Endothelial cell (in vitro differentiated cells): ENCODE measurements around the gene HAAO. TPM values are rescaled to one million over a fixed set of nuclear protein-coding genes. Genes with fewer than 3 reads are reported as not detected.

Experiments
- DNase-seq: peaks from one replicate; pipeline ENCODE4 v3.0.0; 2021; ENCODE audit warnings: low spot score
- H3K27ac Mint-ChIP-seq: one replicate; pipeline ENCODE4 v1.8.0; 2021; ENCODE audit warnings: mixed read lengths, inconsistent platforms; ENCODE audit not compliant: unreplicated experiment
- H3K27me3 Mint-ChIP-seq: one replicate; pipeline ENCODE4 v1.8.0; 2021; ENCODE audit warnings: mild to moderate bottlenecking, moderate library complexity, mixed read lengths, inconsistent platforms; ENCODE audit not compliant: unreplicated experiment
- H3K36me3 Mint-ChIP-seq: one replicate; pipeline ENCODE4 v1.8.0; 2021; ENCODE audit warnings: mild to moderate bottlenecking, low read depth, mixed read lengths, inconsistent platforms; ENCODE audit not compliant: unreplicated experiment
- H3K4me1 Mint-ChIP-seq: one replicate; pipeline ENCODE4 v1.8.0; 2021; ENCODE audit warnings: mild to moderate bottlenecking, mixed read lengths, inconsistent platforms; ENCODE audit not compliant: unreplicated experiment
- H3K4me3 Mint-ChIP-seq: one replicate; pipeline ENCODE4 v1.8.0; 2021; ENCODE audit warnings: mild to moderate bottlenecking, mixed read lengths, inconsistent platforms; ENCODE audit not compliant: unreplicated experiment
- H3K9me3 Mint-ChIP-seq: one replicate; pipeline ENCODE4 v1.8.0; 2021; ENCODE audit warnings: mixed read lengths, inconsistent platforms; ENCODE audit not compliant: unreplicated experiment
- long read RNA-seq: library from polyadenylated mRNA; unstranded; transcript quantifications from one replicate; pipeline ENCODE4 v2.0.0, GENCODE V29; 2020; ENCODE audit not compliant: unreplicated experiment
- total RNA-seq: library from RNA; stranded (reverse); fragmentation: NEBNext Ultra II Directional; extraction: Animal tissue kit (Norgen Biotek cat#: 25700); gene quantifications from one replicate; pipeline ENCODE4 v1.2.1, GENCODE V29; 2021; ENCODE audit not compliant: unreplicated experiment
- TF ChIP-seq, protein P1 (sequence below): fragments of 200-600 bp; sonication (generic); IDR thresholded peaks from one replicate; pipeline ENCODE4 v1.5.0; 2021; ENCODE audit warnings: antibody characterized with exemption; ENCODE audit not compliant: unreplicated experiment

HAAO gene
- 6.0 TPM for total RNA-seq
- long read RNA-seq, partial matches to known transcripts, result 0 of 3 reads
- long read RNA-seq, other reads (novel, unspliced or antisense), result 1 of 3 reads

DNA sequence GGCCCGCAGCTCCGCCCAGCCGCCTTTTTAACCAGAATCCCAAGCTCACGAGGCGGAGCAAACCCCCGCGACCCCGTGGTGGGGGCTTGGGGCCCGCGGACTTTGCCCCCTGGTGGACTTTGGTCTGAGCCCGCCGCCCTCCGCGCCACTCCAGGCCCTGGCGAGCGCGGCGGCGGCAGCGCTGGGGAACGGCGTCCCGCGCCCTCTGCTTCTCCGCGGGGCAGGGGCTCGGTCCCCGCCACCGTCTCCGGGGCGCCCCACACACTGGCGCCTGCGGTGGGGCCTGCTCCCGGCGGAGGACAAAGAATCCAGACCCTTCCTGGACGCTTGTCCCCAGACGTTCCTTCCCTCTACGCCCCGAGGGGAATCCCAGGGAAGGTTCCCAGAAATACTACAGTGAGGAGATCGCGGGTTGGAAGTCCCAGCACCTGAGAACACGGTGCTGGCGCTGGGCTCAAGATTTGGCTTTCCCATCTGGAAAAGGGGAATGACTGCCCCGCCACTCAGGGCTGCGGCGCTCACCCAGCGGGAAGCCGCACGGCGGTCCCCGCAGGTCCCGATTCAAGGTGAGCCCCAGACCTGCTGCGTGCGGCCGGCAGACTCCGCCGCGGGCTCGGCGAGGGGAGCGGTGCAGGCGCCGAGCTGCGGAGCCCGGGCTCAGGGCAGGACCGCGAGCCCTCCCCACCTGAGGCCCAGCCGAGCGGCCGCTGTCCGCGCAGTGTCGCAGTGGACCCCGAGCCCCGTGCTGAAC, at the start of gene HAAO:
Gene HAAO, minus strand, starts transcription at position 1 of the 751 bp plus-strand sequence. CDS start 47 bp downstream, outside the sequence.
- peaks cover 36% of the 10 kb centered on the region for H3K27me3 Mint-ChIP-seq
- TF ChIP-seq, protein P1, sequence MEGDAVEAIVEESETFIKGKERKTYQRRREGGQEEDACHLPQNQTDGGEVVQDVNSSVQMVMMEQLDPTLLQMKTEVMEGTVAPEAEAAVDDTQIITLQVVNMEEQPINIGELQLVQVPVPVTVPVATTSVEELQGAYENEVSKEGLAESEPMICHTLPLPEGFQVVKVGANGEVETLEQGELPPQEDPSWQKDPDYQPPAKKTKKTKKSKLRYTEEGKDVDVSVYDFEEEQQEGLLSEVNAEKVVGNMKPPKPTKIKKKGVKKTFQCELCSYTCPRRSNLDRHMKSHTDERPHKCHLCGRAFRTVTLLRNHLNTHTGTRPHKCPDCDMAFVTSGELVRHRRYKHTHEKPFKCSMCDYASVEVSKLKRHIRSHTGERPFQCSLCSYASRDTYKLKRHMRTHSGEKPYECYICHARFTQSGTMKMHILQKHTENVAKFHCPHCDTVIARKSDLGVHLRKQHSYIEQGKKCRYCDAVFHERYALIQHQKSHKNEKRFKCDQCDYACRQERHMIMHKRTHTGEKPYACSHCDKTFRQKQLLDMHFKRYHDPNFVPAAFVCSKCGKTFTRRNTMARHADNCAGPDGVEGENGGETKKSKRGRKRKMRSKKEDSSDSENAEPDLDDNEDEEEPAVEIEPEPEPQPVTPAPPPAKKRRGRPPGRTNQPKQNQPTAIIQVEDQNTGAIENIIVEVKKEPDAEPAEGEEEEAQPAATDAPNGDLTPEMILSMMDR, result no peak
- peak within 1 kb of the TSS; percentile 72 for H3K27ac Mint-ChIP-seq
- H3K9me3 Mint-ChIP-seq, result peaks cover 5% of the 10 kb centered on the region
- H3K4me3 Mint-ChIP-seq, result peak within 1 kb of the TSS; percentile 89
- peaks cover 41% of the 10 kb centered on the region for H3K4me1 Mint-ChIP-seq
- H3K36me3 Mint-ChIP-seq, result peaks cover 19% of the 10 kb centered on the region
- DNase-seq, result peak; percentile 50

DNA sequence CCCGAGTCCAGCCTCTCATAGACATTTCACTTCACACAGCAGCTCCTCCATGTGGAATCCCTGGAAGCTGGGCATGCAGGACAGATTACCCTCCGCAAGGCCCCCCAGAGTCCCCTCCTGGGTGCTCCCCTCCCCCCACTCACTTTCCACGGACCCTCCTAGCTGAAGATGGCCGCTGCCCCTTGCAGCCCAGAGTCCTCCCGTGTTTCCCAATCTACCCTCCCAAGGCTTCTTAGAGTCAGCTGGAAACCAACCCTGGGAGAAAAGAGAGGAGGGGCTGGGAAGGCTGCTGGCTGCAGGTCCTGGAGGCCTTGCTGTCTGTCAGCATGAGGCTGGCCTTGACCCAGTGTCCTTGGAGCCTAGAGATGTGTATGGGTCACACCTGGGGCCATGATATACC, 49.0 kb upstream of the HAAO start:
- no peak overlapping the region for H3K4me3 Mint-ChIP-seq
- H3K4me1 Mint-ChIP-seq, result no peaks in the 10 kb centered on the region
- no peaks in the 10 kb centered on the region for H3K36me3 Mint-ChIP-seq
- no peak overlapping the region for H3K27ac Mint-ChIP-seq
- H3K9me3 Mint-ChIP-seq, result no peaks in the 10 kb centered on the region
- H3K27me3 Mint-ChIP-seq, result peaks cover 2% of the 10 kb centered on the region
- TF ChIP-seq, protein P1, result no peak
- no peak for DNase-seq

DNA sequence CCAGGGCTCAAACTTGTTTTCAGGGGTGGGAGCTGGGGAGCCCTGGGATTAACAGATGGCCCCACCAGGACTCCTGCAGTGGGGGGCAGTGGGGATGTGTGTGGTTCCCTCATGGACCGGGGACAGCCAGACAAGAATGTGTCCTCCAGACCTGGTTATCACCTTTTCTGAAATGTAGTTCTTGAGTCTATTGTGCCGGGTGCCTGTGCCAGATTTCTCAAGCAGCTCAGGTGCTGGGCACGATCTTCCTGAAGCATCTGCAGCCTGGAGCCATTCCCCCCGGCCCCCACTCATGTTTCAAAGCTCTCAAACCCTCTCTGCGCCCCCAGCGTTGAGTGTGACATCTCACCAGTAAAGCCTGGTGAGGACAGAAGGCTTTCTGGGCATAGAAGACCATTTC, 48.4 kb upstream of the HAAO start:
- H3K27me3 Mint-ChIP-seq, result peaks cover 3% of the 10 kb centered on the region
- H3K36me3 Mint-ChIP-seq, result no peaks in the 10 kb centered on the region
- no peaks in the 10 kb centered on the region for H3K9me3 Mint-ChIP-seq
- H3K4me3 Mint-ChIP-seq, result no peak overlapping the region
- TF ChIP-seq, protein P1, result no peak
- no peak for DNase-seq
- no peak overlapping the region for H3K27ac Mint-ChIP-seq
- H3K4me1 Mint-ChIP-seq, result peaks cover 6% of the 10 kb centered on the region

DNA sequence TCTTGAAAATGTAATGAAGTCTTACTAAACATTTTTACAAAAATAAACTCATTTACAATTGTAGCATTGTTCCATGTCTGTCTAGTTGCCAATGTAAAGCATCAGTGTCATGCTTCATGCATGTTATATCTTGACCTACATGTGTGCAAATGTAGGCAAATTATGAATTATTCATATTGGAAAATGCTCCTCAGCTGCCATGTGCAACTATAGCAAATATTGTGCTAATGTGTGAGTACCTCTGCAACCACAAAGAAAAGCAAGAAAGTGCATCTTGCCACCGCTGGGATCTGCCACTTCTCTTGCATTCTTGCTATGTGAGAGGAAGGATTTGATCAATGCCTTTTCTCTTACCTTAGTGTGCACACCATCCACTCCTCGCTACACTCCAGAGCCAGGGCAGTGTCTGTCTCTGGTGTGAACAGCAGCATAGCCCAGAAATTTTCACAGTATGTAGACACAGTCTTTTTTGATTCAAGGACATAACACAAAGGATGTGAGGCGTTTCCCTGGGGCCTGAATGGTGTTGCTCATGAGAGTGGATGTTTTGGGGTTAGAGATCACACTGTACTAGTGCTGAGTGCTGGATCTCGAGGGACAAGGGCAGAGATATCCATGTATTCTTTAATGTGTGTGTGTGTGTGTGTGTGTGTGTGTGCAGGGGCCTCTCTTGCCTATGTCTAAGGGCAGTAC, 47.6 kb upstream of the HAAO start:
- TF ChIP-seq, protein P1, result no peak
- DNase-seq, result no peak
- H3K27ac Mint-ChIP-seq, result no peak overlapping the region
- no peaks in the 10 kb centered on the region for H3K36me3 Mint-ChIP-seq
- H3K9me3 Mint-ChIP-seq, result no peaks in the 10 kb centered on the region
- H3K4me3 Mint-ChIP-seq, result no peak overlapping the region
- peaks cover 3% of the 10 kb centered on the region for H3K27me3 Mint-ChIP-seq
- H3K4me1 Mint-ChIP-seq, result peaks cover 7% of the 10 kb centered on the region

DNA sequence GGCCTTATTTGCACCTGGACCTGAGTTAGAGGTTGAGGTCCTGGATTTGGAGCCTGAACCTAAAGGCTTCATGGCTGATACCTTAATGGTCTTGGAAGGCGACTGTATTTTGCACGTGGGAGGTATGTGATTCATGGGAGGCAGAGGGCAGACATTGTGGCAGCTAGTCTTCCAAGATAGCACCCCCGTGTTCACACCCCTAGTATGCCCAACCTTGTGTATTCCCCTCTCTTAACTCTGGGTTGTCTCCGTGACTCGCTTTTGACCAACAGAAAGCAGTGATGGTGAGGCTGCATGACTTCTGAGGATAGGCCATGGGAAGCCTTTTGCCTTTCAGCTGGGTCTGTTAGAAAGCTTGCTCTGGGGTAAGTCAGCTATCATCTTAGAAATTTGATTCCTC, 45.8 kb upstream of the HAAO start:
- H3K36me3 Mint-ChIP-seq, result no peaks in the 10 kb centered on the region
- H3K27me3 Mint-ChIP-seq, result peaks cover 4% of the 10 kb centered on the region
- TF ChIP-seq, protein P1, result no peak
- peaks cover 7% of the 10 kb centered on the region for H3K4me1 Mint-ChIP-seq
- no peak for DNase-seq
- no peaks in the 10 kb centered on the region for H3K9me3 Mint-ChIP-seq
- no peak overlapping the region for H3K27ac Mint-ChIP-seq
- H3K4me3 Mint-ChIP-seq, result no peak overlapping the region
